Progenitor cell of endocrine pancreas (in vitro differentiated cells): ENCODE data around the gene MS4A8. TPM values are rescaled to one million over a fixed set of nuclear protein-coding genes. Genes with fewer than 3 reads are reported as not detected.
"Not testable (repeated sequence)": the region's sequence is repeated elsewhere in the genome, so short reads cannot be mapped to it uniquely, and the experiment has no call there.

Experiments used
- DNase-seq: peaks from one replicate; pipeline ENCODE4 v3.0.0; 2021; ENCODE audit warnings: low spot score; ENCODE audit not compliant: unreplicated experiment
- H3K27ac Mint-ChIP-seq: 2 replicates; pipeline ENCODE4 v1.8.0; 2021; ENCODE audit warnings: mild to moderate bottlenecking, moderate library complexity, mixed read lengths
- H3K27me3 Mint-ChIP-seq: 2 replicates; pipeline ENCODE4 v1.8.0; 2021; ENCODE audit warnings: mixed read lengths
- H3K36me3 Mint-ChIP-seq: 2 replicates; pipeline ENCODE4 v1.8.0; 2022; ENCODE audit warnings: mixed read lengths; ENCODE audit not compliant: insufficient read depth
- H3K4me1 Mint-ChIP-seq: 2 replicates; pipeline ENCODE4 v1.8.0; 2021; ENCODE audit warnings: low read depth, mixed read lengths
- H3K4me3 Mint-ChIP-seq: 2 replicates; pipeline ENCODE4 v1.8.0; 2021; ENCODE audit warnings: low read depth, mild to moderate bottlenecking, moderate library complexity, mixed read lengths
- H3K9me3 Mint-ChIP-seq: 2 replicates; pipeline ENCODE4 v1.8.0; 2021; ENCODE audit warnings: low read depth, mixed read lengths
- total RNA-seq: library from RNA; stranded (reverse); gene quantifications from 2 replicates; pipeline ENCODE4 v1.2.1, GENCODE V29; 2021
- TF ChIP-seq, protein P1 (sequence below): fragments of 200-600 bp; sonication (generic); IDR thresholded peaks from one replicate; pipeline ENCODE4 v1.5.0; 2021; ENCODE audit warnings: antibody characterized with exemption, mild to moderate bottlenecking; ENCODE audit not compliant: unreplicated experiment

The MS4A8 gene
- total RNA-seq, 1 donor from 2014 or later, result 5.1 TPM

DNA sequence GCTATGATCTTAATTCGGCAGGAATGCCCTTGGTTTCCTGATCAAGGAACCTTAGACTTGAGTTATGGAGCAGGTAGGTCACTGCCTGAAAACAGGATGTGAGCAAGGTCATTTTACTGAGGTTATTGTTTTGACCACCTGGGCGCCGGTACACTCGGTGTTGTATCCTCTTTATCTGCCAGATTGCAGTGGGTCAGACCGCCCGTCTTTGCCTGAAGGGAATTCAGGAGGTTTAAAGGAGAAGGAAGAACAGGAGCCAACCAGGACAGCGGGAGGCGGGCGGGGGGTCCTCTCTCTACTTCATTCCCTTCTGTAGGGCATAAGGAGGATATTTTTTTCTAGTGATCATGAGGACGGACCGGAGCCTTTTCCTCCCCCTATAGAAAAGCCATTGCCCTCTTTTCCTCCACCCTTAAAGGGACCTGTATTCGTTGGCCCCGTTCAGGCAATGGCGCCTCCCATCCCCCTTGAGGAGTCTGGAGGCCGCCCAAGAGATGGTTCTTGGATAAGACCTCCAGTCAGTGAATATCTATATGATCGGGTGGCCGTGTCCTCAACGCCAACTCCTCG, 57.9 kb downstream of the MS4A8 start:
- Mint-ChIP-seq H3K4me3 (no peak overlapping the region), H3K9me3 (peaks cover 3% of the 10 kb centered on the region), H3K27me3 (peaks cover 13% of the 10 kb centered on the region), H3K36me3 (no peaks in the 10 kb centered on the region), H3K27ac (no peak overlapping the region), H3K4me1 (peaks cover 8% of the 10 kb centered on the region)
- no peak for DNase-seq
- TF ChIP-seq, protein P1, sequence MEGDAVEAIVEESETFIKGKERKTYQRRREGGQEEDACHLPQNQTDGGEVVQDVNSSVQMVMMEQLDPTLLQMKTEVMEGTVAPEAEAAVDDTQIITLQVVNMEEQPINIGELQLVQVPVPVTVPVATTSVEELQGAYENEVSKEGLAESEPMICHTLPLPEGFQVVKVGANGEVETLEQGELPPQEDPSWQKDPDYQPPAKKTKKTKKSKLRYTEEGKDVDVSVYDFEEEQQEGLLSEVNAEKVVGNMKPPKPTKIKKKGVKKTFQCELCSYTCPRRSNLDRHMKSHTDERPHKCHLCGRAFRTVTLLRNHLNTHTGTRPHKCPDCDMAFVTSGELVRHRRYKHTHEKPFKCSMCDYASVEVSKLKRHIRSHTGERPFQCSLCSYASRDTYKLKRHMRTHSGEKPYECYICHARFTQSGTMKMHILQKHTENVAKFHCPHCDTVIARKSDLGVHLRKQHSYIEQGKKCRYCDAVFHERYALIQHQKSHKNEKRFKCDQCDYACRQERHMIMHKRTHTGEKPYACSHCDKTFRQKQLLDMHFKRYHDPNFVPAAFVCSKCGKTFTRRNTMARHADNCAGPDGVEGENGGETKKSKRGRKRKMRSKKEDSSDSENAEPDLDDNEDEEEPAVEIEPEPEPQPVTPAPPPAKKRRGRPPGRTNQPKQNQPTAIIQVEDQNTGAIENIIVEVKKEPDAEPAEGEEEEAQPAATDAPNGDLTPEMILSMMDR, result no peak

DNA sequence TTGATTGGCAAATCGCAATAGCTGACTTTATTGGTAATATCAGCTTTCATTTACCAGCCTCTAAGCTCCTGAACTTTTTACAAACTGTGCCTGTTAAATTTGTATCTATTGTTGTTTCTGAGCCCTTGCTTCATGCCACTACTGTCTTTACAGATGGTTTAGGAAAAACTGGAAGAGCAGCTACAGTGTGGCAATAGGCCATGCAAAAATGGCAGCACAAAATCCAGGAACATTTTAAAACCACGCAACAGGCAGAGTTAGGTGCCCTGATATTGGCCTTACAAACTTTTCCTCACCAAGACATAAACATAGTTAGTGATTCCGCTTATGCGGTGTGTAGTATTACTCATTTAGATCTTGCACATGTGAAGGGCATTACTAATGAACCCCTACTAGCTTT, 59.3 kb downstream of the MS4A8 start:
- not testable (repeated sequence) for H3K27me3 Mint-ChIP-seq, H3K4me3 Mint-ChIP-seq, H3K9me3 Mint-ChIP-seq, DNase-seq, H3K27ac Mint-ChIP-seq, H3K4me1 Mint-ChIP-seq, H3K36me3 Mint-ChIP-seq

DNA sequence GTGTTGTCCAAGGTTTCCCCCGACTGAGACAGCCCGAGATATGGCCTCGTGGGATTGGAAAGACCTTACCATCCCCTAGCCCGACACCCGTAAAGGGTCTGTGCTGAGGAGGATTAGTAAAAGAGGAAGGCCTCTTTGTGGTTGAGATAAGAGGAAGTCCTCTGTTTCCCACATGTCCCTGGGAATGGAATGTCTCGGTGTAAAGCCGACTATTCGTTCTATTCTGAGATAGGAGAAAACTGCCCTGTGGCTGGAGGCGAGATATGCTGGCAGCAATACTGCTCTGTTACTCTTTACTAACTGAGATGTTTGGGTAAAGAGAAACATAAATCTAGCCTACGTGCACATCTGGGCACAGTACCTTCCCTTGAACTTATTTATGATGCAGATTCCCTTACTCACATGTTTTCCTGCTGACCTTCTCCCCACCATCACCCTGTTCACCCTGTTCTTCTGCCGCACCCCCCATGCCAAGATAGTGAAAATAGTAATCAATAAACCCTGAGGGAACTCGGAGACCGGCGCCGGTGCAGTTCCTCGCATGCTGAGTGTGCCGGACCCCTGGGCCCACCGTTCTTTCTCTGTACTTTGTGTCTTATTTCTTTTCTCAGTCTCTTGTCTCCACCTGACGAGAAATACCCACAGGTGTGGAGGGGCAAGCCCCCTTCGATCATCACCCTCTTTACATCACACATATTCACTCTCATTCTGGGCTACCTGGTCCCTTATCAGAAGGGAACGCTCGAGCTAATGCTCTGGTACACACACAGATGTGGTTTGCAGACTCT, 60.2 kb downstream of the MS4A8 start:
- H3K36me3 Mint-ChIP-seq, H3K4me1 Mint-ChIP-seq, H3K27ac Mint-ChIP-seq: not testable (repeated sequence)

DNA sequence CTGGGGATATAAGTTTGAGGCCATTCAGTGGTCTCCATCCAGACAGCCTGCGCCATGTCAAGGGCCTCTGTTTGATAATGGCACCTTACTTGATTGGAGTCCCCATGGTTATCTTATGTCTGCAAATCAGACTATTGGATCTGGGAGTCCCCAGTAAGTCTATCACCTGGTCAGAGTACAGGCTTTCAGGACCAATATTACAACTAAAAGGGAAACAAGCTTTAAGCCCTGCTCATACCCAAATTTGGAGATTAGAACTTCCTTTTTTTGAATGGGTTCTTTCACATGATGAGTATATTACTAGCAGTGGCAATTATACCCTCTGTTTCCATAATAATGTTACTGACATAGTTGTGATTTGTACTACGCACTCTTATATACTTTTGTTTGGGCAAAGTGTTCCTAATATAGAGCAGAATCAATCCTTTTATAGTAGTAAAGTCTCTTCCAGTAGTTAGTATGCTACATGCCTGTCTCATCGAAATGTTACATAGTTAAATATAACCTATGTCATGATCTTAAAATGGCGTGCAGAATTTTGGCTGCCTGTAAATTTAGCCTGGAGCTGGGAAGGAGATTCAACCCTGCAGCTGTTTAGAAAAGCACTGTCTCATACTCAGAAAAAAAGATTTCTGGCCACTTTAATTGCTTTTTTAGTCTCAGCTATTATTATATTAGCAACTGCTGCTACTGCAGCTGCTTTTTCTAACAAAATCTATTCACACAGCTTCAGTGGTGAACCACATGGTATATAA, 62.2 kb downstream of the MS4A8 start:
- peaks cover 8% of the 10 kb centered on the region for H3K4me1 Mint-ChIP-seq
- H3K36me3 Mint-ChIP-seq, result no peaks in the 10 kb centered on the region
- no peak for DNase-seq
- peaks cover 3% of the 10 kb centered on the region for H3K9me3 Mint-ChIP-seq
- H3K4me3 Mint-ChIP-seq, result no peak overlapping the region
- peaks cover 7% of the 10 kb centered on the region for H3K27me3 Mint-ChIP-seq
- TF ChIP-seq, protein P1, result no peak
- H3K27ac Mint-ChIP-seq, result no peak overlapping the region

More for the DNA sequence above, 60.2 kb downstream of the MS4A8 start:
- H3K9me3 Mint-ChIP-seq, H3K27me3 Mint-ChIP-seq, H3K4me3 Mint-ChIP-seq, DNase-seq: not testable (repeated sequence)

DNA sequence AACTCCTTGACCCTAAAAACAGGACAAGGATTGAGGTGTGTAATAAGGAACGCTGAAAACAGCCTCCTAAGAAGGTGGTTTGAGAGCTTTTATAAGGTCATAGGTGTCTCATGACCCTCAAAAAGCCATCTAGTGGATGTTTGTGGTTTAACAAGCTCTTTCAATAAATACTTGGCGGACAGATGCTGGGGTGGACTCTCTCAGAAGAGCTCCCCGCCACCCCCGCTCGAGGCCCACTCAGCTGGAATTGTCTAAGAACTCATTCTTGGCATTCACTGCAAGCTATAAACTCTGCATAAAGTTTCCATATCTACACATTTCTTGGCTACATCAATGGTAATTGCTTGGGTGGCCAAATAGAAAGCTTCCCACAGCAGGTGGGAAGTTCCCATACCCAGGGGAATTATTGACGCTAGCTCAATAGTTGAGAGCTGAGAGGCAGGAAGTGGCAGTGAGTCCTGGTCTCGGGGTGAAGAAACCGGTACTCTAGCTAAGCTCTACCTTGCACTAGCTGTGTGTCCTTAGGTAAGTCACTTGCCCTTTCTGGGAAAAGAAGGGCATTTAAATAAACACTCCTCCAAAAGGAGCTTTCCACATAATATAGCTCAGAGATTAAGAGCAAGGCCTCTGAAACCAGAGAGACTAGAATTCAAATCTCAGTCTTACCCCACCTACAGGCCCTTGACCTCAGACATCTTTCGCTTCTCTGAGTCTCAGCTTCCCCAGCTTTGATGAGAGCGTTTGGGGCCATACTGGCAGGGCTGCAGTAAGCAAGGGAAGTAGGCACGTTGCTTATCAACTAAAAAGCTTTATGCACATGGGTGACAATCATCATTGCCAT, 63.7 kb downstream of the MS4A8 start:
- Mint-ChIP-seq H3K27me3 (peaks cover 11% of the 10 kb centered on the region), H3K4me1 (peaks cover 8% of the 10 kb centered on the region), H3K27ac (no peak overlapping the region), H3K36me3 (no peaks in the 10 kb centered on the region), H3K9me3 (no peaks in the 10 kb centered on the region), H3K4me3 (no peak overlapping the region)
- TF ChIP-seq, protein P1, result peak; percentile 60
- DNase-seq, result no peak
